Measurements from ENCODE around the gene HMCN2.

DNA sequence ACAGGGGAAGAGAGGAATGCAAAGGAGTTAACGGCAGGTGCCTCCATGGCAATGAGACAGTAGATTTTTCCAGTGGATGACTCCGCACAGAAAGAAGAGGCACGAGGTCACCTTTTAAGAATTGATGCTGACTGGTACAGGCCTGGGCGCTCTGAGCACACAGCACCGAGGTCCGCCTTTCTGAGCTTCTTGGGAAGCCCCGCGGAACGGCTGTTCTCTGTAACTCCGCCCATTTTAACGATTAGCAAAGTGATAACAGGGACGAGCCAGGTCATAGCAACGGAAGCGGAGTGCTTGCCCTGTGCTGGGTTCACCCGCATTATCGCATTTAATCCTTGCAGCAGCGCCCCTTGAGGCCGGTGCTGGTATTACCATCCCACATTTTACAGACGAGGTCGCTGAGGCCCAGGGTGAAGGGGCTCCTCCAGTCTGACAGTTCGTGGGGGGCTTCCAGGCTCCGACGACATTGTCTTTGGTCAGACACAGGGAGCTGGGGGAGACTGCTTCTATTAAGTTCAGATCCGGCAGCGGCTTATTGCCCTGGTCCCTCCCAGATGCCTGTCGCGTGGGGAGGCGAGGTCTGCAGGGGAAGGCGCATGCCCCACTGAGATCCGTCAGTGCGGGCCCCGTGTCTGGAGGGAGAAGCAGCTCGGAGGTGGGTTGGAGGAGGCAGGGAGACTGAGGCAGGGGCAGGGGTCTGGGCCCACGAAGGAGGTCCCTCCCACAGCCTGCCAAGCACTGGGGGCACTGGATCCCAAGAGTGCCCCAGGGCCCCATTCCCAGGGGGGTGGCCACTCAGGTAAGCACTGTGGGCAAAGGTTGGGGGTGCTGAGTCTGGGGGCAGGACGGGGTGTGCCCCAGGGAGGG is 22.3 kb upstream of the HMCN2 start:
- TF ChIP-seq EP300 (IDR thresholded peaks at IDR 0.05; ENCODE audit: borderline replicate concordance): no peak
- no peak for TF ChIP-seq TAF1 (IDR thresholded peaks at IDR 0.05; ENCODE audit: low read depth)
- 0 out of 2 replicates have a peak, but pooled peaks have one; percentile 35 for TF ChIP-seq ZBTB7A (IDR thresholded peaks at IDR 0.05; ENCODE audit: low read depth)
- TF ChIP-seq, protein P1, sequence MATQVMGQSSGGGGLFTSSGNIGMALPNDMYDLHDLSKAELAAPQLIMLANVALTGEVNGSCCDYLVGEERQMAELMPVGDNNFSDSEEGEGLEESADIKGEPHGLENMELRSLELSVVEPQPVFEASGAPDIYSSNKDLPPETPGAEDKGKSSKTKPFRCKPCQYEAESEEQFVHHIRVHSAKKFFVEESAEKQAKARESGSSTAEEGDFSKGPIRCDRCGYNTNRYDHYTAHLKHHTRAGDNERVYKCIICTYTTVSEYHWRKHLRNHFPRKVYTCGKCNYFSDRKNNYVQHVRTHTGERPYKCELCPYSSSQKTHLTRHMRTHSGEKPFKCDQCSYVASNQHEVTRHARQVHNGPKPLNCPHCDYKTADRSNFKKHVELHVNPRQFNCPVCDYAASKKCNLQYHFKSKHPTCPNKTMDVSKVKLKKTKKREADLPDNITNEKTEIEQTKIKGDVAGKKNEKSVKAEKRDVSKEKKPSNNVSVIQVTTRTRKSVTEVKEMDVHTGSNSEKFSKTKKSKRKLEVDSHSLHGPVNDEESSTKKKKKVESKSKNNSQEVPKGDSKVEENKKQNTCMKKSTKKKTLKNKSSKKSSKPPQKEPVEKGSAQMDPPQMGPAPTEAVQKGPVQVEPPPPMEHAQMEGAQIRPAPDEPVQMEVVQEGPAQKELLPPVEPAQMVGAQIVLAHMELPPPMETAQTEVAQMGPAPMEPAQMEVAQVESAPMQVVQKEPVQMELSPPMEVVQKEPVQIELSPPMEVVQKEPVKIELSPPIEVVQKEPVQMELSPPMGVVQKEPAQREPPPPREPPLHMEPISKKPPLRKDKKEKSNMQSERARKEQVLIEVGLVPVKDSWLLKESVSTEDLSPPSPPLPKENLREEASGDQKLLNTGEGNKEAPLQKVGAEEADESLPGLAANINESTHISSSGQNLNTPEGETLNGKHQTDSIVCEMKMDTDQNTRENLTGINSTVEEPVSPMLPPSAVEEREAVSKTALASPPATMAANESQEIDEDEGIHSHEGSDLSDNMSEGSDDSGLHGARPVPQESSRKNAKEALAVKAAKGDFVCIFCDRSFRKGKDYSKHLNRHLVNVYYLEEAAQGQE (IDR thresholded peaks at IDR 0.05; ENCODE audit: low read depth): no peak
- TF ChIP-seq NFIC (IDR thresholded peaks at IDR 0.05): no peak
- peak; percentile 81 for TF ChIP-seq RAD21 (IDR thresholded peaks at IDR 0.05; ENCODE audit: low read depth)
- TF ChIP-seq TEAD4 (IDR thresholded peaks at IDR 0.05): no peak
- no peak for TF ChIP-seq YY1 (IDR thresholded peaks at IDR 0.05; ENCODE audit: low read depth)
- TF ChIP-seq EGR1 (IDR thresholded peaks at IDR 0.05): no peak
- TF ChIP-seq FOXM1 (IDR thresholded peaks at IDR 0.05; ENCODE audit: borderline replicate concordance, low read depth): no peak
